ENCODE results near the gene SNTG2.

DNA sequence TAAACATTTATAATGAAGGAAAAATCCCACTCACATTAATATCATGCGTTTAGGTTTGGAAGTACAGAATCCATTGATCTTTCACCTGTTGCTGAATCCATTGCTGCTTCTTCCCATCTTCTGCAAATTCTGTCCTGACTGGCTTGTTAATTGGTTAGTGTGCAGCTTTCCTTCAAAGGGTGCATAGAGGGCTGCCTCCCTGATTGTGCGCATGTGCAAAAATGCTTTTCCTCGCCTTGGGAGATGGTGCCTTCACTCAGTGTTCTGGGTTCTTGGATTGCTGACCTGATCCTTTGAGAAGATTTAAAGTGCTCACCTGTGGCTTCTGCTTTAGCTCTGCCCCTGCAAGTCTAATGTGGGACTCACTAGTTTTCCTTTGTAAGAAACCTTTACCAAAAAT is 231.2 kb downstream of the SNTG2 start:
- TF ChIP-seq EZH2 (IDR thresholded peaks at IDR 0.05) = no peak
- no peak for TF ChIP-seq POLR2AphosphoS5 (IDR thresholded peaks at IDR 0.05; ENCODE audit: borderline replicate concordance, low read depth, low read length)
- no peak for TF ChIP-seq FOXP2 (optimal IDR thresholded peaks at IDR 0.05; ENCODE audit: control extremely low read depth, extremely low read length, insufficient read depth)
